ENCODE measurements around the gene RRBP1.

- no peak for TF ChIP-seq POLR2A (IDR thresholded peaks at IDR 0.05)
- TF ChIP-seq EP300 (IDR thresholded peaks at IDR 0.05): no peak
- TF ChIP-seq CTCF (IDR thresholded peaks at IDR 0.05): no peak
Measured at GRCh38 chr20:17668432-17668831, 13.6 kb downstream of the RRBP1 start.
